22Rv1 (cell line): ENCODE measurements around the gene MAMLD1.

Experiments used
- ZFX ChIP-seq: fragments of 450-650 bp; IDR thresholded peaks from 2 replicates; pipeline ENCODE4 v1.6.1; 2017; ENCODE audit warnings: antibody characterized with exemption, borderline replicate concordance
- TF ChIP-seq, protein P1 (sequence below): fragments of 450-650 bp; IDR thresholded peaks from 2 replicates; pipeline ENCODE4 v1.5.1; 2017; ENCODE audit warnings: mild to moderate bottlenecking

DNA sequence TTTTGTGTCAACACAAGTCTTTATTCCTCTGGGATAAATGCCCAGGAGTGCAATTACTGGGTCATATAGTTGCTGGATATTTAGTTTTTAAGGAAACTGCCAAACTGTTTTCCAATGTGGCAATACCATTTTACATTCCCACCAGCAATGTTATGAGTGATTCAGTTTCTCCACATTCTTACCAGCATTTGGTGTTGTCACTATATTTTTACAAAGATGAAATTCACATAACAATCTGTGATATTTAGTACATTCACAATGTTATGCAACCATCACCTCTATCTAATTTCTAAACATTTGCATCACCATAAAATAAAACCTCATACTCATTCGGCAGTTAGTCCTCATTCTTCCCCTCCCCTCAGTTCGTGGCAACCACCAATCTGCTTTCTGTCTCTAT lies 75.0 kb downstream of the MAMLD1 start:
- TF ChIP-seq, protein P1, sequence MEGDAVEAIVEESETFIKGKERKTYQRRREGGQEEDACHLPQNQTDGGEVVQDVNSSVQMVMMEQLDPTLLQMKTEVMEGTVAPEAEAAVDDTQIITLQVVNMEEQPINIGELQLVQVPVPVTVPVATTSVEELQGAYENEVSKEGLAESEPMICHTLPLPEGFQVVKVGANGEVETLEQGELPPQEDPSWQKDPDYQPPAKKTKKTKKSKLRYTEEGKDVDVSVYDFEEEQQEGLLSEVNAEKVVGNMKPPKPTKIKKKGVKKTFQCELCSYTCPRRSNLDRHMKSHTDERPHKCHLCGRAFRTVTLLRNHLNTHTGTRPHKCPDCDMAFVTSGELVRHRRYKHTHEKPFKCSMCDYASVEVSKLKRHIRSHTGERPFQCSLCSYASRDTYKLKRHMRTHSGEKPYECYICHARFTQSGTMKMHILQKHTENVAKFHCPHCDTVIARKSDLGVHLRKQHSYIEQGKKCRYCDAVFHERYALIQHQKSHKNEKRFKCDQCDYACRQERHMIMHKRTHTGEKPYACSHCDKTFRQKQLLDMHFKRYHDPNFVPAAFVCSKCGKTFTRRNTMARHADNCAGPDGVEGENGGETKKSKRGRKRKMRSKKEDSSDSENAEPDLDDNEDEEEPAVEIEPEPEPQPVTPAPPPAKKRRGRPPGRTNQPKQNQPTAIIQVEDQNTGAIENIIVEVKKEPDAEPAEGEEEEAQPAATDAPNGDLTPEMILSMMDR, result no peak
- TF ChIP-seq ZFX, result no peak
